IPS DF 4.7 (cell line): Measurements from ENCODE around the gene PRRC2C.
"Not testable (repeated sequence)": the region's sequence is repeated elsewhere in the genome, so short reads cannot be mapped to it uniquely, and the experiment has no call there.

Source experiments
- DNase-seq: peaks from one replicate; pipeline ENCODE4 v3.0.0-alpha.2; 2013; ENCODE audit warnings: low spot score; ENCODE audit errors: extremely low read depth

The PRRC2C gene

DNA sequence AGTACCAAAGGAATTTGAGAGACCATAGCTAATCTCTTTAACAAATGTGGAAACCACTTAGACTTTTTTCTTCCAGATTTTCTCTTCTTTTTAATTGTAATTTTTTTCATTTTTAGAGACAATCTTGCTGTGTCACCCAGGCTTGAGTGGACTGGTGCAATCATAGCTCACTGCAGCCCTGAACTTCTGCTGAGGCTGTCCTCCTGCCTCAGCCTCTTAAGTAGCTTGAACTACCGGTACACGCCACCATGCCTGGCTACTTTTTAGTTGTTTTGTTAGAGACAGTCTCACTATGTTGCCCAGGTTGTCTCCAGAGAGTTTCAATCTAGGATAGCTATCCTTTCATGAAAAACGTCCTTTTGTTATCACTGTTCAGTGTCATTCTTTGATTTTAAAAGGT is 15.0 kb downstream of the PRRC2C start:
- DNase-seq = no peak

DNA sequence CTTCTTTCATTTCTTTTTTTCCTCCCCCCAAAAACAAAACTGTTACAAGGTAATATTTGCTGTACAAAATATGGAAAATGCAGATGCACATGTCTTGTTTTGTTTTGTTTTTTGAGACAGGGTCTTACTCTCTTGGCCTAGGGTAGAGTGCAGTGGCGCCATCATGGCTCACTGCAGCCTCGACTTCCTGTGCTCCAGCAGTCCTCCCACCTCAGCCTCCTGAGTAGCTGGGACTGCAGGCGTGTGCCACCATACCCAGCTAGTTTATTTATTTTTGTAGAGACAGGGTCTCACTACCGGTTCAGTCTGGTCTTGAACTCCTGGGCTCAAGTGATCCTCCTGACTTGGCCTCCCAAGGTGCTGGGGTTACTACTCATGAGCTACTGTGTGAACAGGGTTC is 15.5 kb downstream of the PRRC2C start:
- no peak for DNase-seq

DNA sequence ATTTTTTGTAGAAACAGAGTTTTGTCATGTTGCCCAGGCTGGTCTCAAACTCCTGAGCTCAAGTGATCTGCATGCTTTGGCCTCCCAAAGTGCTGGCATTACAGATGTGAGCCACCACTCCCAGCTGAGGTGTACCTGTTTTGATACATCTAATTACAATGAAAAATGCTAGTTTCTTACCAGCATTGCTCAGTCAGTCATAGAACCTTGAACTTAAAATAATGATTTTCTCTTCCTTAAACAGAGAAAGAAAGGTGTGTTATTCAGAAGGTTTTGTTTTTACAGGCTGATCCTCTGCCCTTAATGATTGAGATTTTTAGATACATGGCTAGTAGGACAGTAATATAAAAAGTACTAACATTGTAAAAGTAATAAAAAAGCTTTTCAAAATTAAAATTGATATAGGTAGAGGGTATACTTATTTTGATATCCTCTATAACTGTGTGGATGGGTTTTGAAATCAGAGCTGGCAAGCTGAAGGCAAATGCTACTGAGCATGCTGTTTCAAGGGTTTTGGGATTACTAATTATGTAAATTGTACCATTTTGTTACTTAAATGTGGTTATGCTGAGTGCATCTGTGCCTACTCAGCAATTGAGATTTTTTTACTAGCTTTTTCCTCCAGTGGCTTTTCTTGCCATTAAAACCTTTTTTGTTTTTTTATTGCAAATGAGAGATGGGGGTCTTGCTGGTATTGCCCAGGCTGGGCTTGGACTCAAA is 16.1 kb downstream of the PRRC2C start:
- no peak for DNase-seq

DNA sequence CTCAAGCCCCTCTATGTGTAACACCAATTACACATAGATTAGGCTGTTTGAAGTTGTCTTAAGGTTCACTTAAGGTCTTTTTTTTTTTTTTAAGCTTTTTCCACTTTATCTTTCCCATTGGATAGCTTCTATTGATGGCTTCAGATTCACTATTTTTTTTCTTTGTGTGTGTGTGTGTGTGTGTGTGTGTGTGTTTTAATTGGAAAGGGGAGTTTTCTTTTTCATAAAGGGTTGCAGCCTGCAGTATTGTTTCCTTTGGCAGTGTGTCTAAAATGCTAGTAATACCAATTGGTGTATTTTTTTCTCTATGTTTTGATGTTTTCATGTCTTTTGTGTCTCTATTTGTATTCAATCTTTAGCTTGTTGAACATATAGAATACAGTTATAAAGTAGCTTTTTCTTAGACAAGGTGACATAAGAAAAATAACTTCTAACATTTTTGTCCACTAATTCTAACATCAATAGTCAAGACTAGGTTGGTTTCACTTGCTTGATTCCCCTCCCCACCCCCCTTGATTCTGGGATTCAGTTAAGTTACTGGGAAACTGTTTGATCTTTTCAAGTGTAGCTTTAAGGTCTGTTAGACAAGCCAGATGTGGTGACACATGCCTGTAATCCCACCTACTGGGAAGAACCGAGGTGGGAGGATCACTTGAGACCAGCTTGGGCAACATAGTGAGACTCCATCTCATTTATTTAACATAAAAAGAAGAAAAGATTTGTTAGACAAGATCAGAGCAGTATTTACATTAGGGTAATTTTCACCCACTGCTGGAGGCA is 21.4 kb downstream of the PRRC2C start:
- DNase-seq = no peak

DNA sequence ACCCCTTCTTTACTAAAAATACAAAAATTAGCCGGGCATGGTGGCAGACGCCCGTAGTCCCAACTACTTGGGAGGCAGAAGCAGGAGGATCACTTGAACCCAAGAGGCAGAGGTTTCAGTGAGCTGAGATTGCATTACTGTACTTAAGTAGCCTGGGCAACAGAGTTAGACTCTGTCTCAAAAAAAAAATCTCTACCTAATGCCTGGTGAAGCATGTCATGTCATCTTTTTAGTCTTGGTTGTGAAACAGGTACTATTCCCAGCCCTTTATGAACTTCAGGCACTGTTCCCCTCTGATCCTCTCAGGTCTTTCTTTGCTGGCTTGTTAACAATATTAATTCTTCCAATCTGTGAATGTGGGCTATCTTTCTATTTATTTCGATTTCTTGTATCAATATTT is 22.1 kb downstream of the PRRC2C start:
- no peak for DNase-seq

DNA sequence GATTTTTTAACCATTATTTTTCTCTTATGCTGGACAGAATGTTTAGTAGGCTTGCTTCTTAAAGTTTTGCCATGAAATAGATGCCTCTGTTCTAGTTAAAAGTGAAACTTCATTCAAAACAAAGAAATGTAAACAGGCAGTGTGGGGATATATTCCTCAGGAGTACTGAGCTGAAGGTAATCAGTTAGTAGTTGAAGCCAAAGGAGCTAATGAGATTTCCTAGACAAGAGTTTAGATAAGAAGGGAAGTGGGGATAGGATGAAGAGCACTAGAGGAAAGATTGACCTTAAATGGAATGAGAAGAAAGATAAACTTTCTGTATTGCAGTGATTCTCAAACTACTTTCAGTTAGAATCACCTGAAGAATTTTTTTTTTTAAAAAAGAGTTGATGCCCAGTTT is 23.9 kb downstream of the PRRC2C start:
- DNase-seq = no peak

DNA sequence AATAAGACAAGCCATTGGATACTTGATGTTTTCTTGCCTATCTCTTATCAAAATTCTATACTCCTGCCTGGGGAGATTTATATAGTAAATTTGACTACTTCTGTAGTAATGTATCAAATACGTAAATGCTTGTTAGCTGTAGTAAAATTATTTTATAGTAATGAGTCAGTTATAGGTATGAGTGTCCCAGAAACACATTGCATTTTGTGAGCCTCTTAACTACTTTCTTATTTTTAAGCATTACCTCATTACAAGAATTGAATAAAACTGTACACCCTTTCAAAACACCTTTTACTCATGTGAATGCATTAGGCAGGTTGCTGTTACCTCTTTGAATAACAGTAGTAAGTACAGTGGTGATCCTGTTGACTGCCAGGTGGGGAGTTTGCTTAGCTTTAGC is 28.4 kb downstream of the PRRC2C start:
- no peak for DNase-seq

DNA sequence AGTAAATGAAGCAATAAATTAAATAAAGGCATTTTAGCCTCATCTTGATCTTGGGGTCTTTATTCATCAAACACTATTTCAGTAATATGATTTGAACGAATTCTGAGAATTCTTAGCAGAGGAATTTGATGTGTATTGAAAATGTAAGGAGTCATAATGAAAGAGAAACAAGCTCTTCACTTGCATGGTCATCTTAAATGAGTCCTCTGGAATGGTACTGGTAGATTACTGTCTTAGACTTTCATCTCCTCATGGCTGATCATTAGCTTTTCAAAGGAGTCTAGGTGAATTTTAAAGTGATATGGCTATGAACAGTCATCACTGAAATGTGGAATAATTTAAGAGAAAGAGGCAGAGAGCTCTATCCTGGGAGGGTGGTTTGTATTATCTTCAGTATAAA is 30.0 kb downstream of the PRRC2C start:
- no peak for DNase-seq

DNA sequence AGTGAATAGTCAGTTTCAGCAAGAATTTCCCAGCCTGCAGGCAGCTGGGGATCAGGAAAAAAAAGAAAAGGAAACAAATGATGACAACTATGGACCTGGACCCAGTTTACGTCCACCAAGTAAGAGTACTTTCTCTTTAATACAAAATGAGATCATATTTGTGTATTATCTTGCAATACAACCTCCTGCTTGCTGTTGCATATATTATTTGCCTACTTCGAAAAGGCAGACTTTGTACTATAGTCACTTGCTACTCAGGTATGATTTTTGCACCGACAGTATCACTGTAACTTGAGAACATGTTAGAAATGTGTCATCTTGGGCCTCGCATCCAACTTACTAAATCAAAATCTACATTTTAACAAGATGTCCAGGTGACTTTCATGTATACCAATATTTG is 30.4 kb downstream of the PRRC2C start:
- no peak for DNase-seq

DNA sequence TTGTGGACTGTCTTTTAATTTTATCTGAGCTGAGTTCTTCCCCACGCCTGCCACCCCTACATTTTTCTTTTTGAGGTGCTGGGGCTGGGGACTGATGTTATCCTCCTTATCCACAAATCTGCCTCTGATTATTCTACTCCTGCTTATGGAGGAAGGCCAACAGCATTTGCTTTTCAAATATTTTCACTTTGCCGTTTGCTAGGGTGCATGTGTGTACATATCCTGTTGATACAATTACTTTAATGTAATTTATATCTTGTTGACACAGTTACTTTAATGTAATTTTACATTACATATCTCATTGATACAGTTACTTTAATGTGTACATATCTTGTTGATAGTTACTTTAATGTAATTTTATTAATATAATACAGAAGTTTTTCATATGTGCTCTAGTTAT is 36.2 kb downstream of the PRRC2C start:
- DNase-seq = no peak

DNA sequence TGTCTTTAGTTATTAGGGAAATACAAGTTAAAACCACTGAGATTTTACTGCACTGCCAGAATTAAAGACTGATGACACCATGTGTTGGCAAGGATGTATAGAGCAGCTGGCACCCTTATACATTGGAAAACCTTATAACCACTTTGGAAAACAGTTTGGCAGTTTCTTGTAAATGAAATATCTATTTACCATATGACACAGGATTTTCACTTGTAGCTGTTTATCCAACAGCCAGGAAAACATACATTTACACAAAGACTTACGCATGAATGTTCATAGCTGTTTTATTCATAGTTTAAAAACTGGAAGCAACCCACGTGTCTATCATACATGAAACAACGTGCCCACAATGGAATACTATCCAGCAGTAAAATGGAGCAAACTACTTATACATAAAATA is 45.3 kb downstream of the PRRC2C start:
- no peak for DNase-seq

DNA sequence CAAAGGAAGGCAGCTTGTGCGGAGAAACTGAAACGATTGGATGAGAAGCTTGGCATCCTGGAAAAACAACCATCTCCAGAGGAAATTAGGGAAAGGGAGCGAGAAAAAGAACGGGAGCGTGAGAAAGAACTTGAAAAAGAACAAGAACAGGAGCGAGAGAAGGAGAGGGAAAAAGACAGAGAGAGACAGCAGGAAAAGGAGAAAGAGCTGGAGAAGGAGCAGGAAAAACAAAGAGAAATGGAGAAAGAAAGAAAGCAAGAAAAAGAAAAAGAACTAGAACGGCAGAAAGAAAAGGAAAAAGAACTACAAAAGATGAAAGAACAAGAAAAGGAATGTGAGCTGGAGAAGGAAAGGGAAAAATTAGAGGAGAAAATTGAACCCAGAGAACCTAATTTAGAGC is 47.2 kb downstream of the PRRC2C start:
- DNase-seq = no peak

DNA sequence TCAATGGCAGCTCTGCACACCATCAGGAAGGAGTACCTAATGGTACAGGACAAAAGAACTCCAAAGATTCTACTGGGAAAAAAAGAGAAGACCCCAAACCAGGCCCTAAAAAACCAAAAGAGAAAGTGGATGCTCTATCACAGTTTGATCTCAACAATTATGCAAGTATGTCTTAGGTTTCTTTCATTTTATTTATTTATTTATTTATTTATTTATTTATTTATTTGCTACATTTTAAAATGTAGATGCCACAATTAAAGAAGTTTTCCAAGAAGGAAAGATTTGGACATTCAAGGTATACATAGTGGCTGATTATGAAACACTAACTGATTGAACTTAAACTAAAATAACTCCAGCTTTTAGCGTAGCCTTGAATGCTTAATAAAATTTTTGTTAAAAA is 60.2 kb downstream of the PRRC2C start:
- DNase-seq = no peak

DNA sequence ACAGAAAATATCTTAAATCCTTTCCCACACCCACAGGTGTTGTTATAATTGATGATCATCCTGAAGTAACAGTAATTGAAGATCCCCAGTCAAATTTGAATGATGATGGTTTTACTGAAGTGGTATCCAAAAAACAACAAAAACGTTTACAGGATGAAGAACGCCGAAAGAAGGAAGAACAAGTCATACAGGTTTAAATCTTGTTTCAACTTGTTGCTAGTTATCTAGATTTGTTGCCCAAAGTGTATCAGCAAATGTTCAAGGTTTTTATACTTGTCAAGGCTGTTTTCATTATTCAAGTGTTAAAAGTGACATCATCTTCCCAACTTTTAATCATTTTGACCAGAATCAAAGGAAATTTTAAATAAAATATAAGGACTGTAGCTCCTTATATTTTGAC is 64.7 kb downstream of the PRRC2C start:
- DNase-seq = no peak

DNA sequence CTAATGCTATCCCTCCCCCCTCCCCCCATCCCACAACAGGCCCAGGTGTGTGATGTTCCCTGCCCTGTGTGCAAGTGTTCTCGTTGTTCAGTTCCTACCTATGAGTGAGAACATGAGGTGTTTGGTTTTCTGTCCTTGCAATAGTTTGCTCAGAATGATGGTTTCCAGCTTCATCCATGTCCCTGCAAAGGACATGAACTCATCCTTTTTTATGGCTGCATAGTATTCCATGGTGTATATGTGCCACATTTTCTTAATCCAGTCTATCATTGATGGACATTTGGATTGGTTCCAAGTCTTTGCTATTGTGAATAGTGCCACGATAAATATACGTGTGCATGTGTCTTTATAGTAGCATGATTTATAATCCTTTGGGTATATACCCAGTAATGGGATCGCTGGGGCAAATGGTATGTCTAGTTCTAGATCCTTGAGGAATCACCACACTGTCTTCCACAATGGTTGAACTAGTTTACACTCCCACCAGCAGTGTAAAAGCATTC is 65.3 kb downstream of the PRRC2C start:
- not testable (repeated sequence) for DNase-seq

DNA sequence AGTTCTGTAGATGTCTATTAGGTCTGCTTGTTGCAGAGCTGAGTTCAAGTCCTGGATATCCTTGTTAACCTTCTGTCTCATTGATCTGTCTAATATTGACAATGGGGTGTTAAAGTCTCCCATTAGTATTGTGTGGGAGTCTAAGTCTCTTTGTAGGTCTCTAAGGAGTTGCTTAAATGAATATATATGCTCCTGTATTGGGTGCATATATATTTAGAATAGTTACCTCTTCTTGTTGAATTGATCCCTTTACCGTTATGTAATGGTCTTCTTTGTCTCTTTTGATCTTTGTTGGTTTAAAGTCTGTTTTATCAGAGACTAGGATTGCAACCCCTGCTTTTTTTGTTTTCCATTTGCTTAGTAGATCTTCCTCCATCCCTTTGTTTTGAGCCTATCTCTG is 68.6 kb downstream of the PRRC2C start:
- not testable (repeated sequence) for DNase-seq

DNA sequence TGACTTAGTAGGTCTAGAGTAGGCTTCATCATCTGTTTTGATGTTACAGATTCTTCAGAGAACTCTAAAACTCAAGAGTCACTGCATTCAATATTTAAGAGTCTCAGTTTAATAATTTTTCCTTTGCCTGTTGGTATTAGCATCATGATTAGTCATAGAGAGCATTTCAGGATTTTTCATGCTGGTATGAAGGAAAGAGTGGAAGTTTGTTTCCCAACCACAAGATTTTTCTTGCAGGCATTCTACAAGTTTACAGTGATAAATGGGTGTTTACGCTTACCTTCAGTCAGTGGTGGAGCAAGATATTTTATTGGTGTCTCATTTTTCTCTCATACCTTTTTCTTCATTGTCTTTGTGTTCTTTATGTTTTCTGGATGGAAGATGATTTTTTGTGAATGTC is 78.3 kb downstream of the PRRC2C start:
- DNase-seq = no peak

DNA sequence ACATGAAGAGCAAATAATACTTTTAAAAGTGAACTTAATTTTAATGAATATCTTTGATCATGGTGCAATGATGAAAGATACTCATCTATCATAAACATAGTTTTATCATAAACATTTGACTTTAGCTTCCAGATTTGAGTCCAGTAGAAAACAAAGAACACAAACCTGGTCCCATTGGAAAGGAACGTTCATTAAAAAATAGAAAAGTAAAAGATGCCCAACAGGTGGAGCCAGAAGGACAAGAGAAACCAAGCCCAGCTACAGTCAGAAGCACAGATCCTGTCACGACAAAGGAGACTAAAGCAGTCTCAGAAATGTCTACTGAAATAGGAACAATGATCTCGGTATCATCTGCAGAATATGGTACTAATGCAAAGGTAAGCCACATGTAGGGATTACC is 81.1 kb downstream of the PRRC2C start:
- no peak for DNase-seq

DNA sequence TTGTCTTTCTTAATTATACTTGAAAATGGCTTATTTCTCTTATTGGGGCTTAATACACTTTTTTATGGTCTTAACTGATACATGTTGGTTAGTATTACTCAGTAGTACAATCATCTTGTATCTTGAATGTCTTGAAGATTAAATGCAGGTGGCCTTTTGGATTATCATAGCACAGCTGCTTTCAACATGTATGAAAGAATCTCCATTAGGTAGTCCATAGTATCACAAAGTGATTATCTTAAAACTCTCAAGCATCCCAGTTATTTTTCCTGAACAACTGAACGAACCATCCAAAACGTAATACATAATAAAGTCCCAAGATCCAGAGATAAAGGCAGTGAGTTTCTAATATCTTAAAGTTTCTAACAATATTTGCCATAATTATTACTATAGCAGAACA is 85.0 kb downstream of the PRRC2C start:
- DNase-seq = no peak

DNA sequence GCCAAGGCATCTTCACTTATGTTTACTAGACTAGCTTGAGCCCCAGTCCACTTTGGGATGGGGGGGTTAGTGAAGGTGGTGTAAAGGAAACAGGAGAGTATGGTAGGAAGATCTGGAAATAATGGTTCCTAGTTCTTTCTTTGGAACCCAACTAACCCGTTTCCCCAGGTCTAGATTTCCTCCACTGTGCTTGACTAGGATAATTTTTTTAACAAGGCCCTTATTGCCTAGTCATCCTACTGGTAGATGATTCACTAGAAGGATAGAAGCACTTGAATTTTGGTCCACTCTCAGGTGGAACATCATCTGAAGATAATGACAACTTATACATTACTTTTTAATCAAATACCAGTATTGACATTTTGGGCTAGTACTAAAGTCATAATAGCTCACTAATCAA is 90.8 kb downstream of the PRRC2C start:
- no peak for DNase-seq

DNA sequence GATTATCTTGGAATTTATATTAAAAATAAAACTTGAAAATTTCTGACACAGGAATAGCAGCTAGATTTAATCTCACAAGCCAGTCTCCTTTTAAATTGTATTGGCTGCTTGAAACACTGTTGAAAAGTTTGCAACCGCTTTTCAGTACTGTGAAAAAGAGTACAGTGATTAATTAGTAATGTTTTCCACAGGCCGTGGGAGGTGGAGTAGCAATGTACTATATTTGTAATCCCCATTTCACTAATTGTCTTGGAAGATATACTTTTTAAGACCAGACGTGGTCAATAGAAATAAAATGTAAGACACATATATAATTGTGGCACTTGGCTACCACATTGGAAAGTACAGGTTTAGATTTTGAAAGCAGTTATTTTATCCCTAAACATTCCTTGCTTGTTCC is 95.9 kb downstream of the PRRC2C start:
- no peak for DNase-seq

DNA sequence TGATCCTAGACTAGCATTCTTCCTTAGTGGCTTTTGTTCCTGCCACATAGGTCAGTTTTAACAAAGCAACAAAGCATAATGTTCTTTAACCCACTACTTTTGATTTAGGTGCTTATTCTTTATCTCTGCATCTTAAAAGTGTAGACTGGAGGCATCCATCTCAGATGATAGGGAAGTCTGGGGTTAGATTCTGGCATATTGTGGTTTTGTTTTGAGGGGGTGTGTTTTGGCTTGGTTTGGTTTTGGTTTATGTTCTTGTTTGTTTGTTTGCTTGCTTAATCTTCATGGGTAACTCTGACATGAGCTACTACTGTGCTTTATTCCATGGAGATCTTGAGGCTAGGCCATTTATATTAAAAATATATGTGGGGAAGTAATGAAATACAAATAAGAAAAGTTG is 96.4 kb downstream of the PRRC2C start:
- no peak for DNase-seq

DNA sequence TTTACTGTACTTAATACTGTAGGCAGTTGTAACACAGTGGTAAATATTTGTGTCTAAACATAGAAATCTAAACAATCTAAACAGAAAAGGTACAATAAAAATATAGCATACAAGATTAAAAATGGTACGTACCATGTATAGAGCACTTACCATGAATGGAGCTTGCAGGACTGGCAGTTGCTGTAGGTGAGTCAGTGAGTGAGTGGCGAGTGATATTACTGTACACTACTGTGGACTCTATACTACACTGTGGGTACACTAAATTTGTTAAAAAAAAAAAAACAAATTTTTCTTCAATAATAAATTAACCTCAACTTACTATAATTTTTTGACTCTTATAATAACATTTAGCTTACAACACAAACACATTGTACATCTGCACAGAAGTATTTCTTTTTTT is 97.3 kb downstream of the PRRC2C start:
- DNase-seq = no peak
